SK-N-SH treated with all-trans-retinoic acid at 6 μM for 48 hours (cell line): ENCODE results near the gene SMIM1.

Experiments used
- ATAC-seq: fragments of 200-7000 bp; cut with Tn5 transposase; 3 replicates; pipeline ENCODE4 v1.9.1; 2020; ENCODE audit warnings: mild to moderate bottlenecking, moderate library complexity
- ARNTL ChIP-seq: fragments of 450-650 bp; formaldehyde crosslinking; IDR thresholded peaks from 2 replicates; pipeline ENCODE4 v1.5.0; 2020; ENCODE audit warnings: low read depth, mild to moderate bottlenecking, moderate library complexity, borderline replicate concordance
- BACH2 ChIP-seq: fragments of 250-450 bp; sonication (Bioruptor Pico); IDR thresholded peaks from 2 replicates; pipeline ENCODE4 v1.9.0; 2021; ENCODE audit warnings: mild to moderate bottlenecking, borderline replicate concordance
- CSDC2 ChIP-seq: fragments of 250-450 bp; sonication (Bioruptor Pico); IDR thresholded peaks from 2 replicates; pipeline ENCODE4 v1.5.0; 2020; ENCODE audit warnings: mild to moderate bottlenecking, moderate library complexity
- GLIS3 ChIP-seq: fragments of 250-450 bp; sonication (Bioruptor Pico); IDR thresholded peaks from 2 replicates; pipeline ENCODE4 v1.5.0; 2020; ENCODE audit warnings: mild to moderate bottlenecking, moderate library complexity
- ISL1 ChIP-seq: fragments of 250-450 bp; sonication (Bioruptor Pico); IDR thresholded peaks from 2 replicates; pipeline ENCODE4 v2.1.2; 2022; ENCODE audit warnings: mild to moderate bottlenecking, moderate library complexity
- OSR1 ChIP-seq: fragments of 250-450 bp; sonication (Bioruptor Pico); IDR thresholded peaks from 2 replicates; pipeline ENCODE4 v1.8.0; 2022; ENCODE audit warnings: moderate library complexity, mild to moderate bottlenecking, inconsistent platforms
- PPARA ChIP-seq: fragments of 250-450 bp; sonication (Bioruptor Pico); IDR thresholded peaks from 2 replicates; pipeline ENCODE4 v1.5.0; 2020; ENCODE audit warnings: mild to moderate bottlenecking, borderline replicate concordance
- RARB ChIP-seq: fragments of 250-450 bp; sonication (Bioruptor Pico); IDR thresholded peaks from 2 replicates; pipeline ENCODE4 v1.8.0; 2021; ENCODE audit warnings: mild to moderate bottlenecking, moderate library complexity
- SNAI2 ChIP-seq: fragments of 250-450 bp; sonication (Bioruptor Pico); IDR thresholded peaks from 2 replicates; pipeline ENCODE4 v1.5.0; 2020; ENCODE audit warnings: mild to moderate bottlenecking, moderate library complexity
- TCF4 ChIP-seq: fragments of 250-450 bp; sonication (Bioruptor Pico); IDR thresholded peaks from 2 replicates; pipeline ENCODE4 v1.8.0; 2021; ENCODE audit warnings: mild to moderate bottlenecking, moderate library complexity, borderline replicate concordance
- TOX ChIP-seq: fragments of 250-450 bp; sonication (Bioruptor Pico); IDR thresholded peaks from 2 replicates; pipeline ENCODE4 v1.8.0; 2021; ENCODE audit warnings: mild to moderate bottlenecking, moderate library complexity, borderline replicate concordance
- ZC3H10 ChIP-seq: fragments of 250-450 bp; sonication (Bioruptor Pico); IDR thresholded peaks from 2 replicates; pipeline ENCODE4 v1.5.1; 2021; ENCODE audit warnings: mild to moderate bottlenecking, moderate library complexity
- ZFP3 ChIP-seq: fragments of 250-450 bp; sonication (Bioruptor Pico); IDR thresholded peaks from 2 replicates; pipeline ENCODE4 v1.5.0; 2020; ENCODE audit warnings: mild to moderate bottlenecking, moderate library complexity
- ZFP30 ChIP-seq: fragments of 450-650 bp; formaldehyde crosslinking; IDR thresholded peaks from 2 replicates; pipeline ENCODE4 v1.5.0; 2022; ENCODE audit warnings: mild to moderate bottlenecking, moderate library complexity
- ZNF565 ChIP-seq: fragments of 450-650 bp; formaldehyde crosslinking; conservative IDR thresholded peaks from 2 replicates; pipeline ENCODE4 v1.5.0; 2020; ENCODE audit warnings: low read depth, mild to moderate bottlenecking, moderate library complexity
- ZNF70 ChIP-seq: fragments of 450-650 bp; formaldehyde crosslinking; IDR thresholded peaks from 2 replicates; pipeline ENCODE4 v1.5.0; 2020; ENCODE audit warnings: mild to moderate bottlenecking, moderate library complexity
- ZNF8 ChIP-seq: fragments of 450-650 bp; formaldehyde crosslinking; IDR thresholded peaks from 2 replicates; pipeline ENCODE4 v1.5.0; 2020; ENCODE audit warnings: mild to moderate bottlenecking, moderate library complexity
- TF ChIP-seq, protein P1 (sequence below): fragments of 250-450 bp; sonication (Bioruptor Pico); IDR thresholded peaks from 2 replicates; pipeline ENCODE4 v1.8.0; 2021; ENCODE audit warnings: low read depth, mild to moderate bottlenecking, moderate library complexity, borderline replicate concordance
- TF ChIP-seq, protein P2 (sequence below): fragments of 250-450 bp; sonication (Bioruptor Pico); IDR thresholded peaks from 2 replicates; pipeline ENCODE4 v1.5.1; 2020; ENCODE audit warnings: low read depth, mild to moderate bottlenecking, moderate library complexity
- TF ChIP-seq, protein P3 (sequence below): fragments of 250-450 bp; sonication (Bioruptor Pico); IDR thresholded peaks from 2 replicates; pipeline ENCODE4 v1.8.0; 2020; ENCODE audit warnings: mild to moderate bottlenecking, moderate library complexity, borderline replicate concordance
- TF ChIP-seq, protein P4 (sequence below): fragments of 250-450 bp; sonication (Bioruptor Pico); IDR thresholded peaks from 2 replicates; pipeline ENCODE4 v1.5.0; 2020; ENCODE audit warnings: mild to moderate bottlenecking, moderate library complexity

SMIM1 gene

DNA sequence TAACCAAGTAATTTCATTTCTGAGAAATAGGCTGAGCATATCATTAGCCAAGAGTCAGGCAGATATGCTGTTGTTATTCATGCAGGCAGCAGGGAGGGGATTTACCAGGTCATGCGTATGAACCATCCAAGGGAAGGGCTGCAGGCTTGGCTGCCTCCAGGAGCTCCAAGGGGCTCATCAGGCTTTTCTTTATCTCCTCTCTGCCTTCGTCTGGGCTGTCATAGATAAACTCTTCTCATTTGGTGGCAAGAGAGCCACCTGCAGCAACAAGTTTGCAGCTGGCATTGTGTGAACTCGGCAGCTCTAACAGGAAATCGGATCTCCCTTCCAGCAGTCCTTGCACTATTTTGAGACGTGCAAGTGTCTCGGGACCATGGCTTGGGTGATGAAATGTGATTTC, 12.8 kb upstream of the SMIM1 start:
- no peak for TF ChIP-seq ISL1 (CRISPR knock-in tag)
- TF ChIP-seq ARNTL: no peak
- TF ChIP-seq, protein P1, sequence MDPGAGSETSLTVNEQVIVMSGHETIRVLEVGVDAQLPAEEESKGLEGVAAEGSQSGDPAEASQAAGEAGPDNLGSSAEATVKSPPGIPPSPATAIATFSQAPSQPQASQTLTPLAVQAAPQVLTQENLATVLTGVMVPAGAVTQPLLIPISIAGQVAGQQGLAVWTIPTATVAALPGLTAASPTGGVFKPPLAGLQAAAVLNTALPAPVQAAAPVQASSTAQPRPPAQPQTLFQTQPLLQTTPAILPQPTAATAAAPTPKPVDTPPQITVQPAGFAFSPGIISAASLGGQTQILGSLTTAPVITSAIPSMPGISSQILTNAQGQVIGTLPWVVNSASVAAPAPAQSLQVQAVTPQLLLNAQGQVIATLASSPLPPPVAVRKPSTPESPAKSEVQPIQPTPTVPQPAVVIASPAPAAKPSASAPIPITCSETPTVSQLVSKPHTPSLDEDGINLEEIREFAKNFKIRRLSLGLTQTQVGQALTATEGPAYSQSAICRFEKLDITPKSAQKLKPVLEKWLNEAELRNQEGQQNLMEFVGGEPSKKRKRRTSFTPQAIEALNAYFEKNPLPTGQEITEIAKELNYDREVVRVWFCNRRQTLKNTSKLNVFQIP (CRISPR knock-in tag): no peak
- TF ChIP-seq PPARA (CRISPR knock-in tag): no peak
- TF ChIP-seq BACH2 (CRISPR knock-in tag): no peak
- no peak for TF ChIP-seq ZFP30 (CRISPR knock-in tag)
- TF ChIP-seq TOX (CRISPR knock-in tag): no peak
- TF ChIP-seq SNAI2 (CRISPR knock-in tag): no peak
- TF ChIP-seq, protein P2, sequence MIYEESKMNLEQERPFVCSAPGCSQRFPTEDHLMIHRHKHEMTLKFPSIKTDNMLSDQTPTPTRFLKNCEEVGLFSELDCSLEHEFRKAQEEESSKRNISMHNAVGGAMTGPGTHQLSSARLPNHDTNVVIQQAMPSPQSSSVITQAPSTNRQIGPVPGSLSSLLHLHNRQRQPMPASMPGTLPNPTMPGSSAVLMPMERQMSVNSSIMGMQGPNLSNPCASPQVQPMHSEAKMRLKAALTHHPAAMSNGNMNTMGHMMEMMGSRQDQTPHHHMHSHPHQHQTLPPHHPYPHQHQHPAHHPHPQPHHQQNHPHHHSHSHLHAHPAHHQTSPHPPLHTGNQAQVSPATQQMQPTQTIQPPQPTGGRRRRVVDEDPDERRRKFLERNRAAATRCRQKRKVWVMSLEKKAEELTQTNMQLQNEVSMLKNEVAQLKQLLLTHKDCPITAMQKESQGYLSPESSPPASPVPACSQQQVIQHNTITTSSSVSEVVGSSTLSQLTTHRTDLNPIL (CRISPR knock-in tag): no peak
- no peak for TF ChIP-seq TCF4
- TF ChIP-seq CSDC2 (CRISPR knock-in tag): no peak
- no peak for TF ChIP-seq RARB (CRISPR knock-in tag)
- no peak for TF ChIP-seq ZFP3 (CRISPR knock-in tag)
- no peak for TF ChIP-seq OSR1 (CRISPR knock-in tag)
- TF ChIP-seq, protein P3, sequence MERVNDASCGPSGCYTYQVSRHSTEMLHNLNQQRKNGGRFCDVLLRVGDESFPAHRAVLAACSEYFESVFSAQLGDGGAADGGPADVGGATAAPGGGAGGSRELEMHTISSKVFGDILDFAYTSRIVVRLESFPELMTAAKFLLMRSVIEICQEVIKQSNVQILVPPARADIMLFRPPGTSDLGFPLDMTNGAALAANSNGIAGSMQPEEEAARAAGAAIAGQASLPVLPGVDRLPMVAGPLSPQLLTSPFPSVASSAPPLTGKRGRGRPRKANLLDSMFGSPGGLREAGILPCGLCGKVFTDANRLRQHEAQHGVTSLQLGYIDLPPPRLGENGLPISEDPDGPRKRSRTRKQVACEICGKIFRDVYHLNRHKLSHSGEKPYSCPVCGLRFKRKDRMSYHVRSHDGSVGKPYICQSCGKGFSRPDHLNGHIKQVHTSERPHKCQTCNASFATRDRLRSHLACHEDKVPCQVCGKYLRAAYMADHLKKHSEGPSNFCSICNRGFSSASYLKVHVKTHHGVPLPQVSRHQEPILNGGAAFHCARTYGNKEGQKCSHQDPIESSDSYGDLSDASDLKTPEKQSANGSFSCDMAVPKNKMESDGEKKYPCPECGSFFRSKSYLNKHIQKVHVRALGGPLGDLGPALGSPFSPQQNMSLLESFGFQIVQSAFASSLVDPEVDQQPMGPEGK (CRISPR knock-in tag): no peak
- no peak for TF ChIP-seq GLIS3 (CRISPR knock-in tag)
- TF ChIP-seq ZNF70 (CRISPR knock-in tag): no peak
- ATAC-seq: no peak

DNA sequence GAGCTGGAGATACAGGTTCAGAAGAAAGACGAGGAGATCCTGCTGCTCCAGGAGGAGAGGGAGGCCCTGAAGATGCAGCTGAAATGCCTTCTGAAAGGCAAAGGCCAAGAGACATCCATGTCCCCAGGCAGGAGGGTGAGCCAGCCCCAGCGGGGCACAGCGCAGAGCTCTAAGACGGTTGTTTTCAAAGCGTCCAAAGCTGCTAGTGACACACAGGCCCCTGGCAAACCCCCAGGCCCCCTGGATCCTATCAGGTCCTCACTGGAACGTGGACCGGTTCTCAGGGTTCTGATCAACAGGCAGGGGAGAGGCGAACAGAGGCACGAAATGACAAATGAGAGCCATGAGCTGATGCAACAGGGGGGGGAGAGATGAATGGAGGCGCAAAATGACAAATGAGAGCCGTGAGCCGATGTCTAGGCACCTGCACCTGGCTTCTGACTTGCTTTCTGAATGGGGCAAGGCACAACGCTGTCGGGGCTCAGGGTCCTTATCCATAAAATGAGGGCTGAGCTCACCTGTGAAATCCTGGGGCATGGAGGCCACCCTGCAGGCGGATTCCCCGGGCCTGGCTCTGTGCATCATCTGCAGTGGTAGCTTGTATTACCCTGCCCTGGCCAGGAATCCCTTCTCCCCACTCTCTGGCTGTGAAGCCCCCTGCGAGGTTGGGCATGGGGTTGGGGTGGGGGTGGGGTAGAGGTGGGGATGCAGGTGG, 11.1 kb upstream of the SMIM1 start:
- ATAC-seq: no peak
- TF ChIP-seq ZNF8 (CRISPR knock-in tag): no peak

DNA sequence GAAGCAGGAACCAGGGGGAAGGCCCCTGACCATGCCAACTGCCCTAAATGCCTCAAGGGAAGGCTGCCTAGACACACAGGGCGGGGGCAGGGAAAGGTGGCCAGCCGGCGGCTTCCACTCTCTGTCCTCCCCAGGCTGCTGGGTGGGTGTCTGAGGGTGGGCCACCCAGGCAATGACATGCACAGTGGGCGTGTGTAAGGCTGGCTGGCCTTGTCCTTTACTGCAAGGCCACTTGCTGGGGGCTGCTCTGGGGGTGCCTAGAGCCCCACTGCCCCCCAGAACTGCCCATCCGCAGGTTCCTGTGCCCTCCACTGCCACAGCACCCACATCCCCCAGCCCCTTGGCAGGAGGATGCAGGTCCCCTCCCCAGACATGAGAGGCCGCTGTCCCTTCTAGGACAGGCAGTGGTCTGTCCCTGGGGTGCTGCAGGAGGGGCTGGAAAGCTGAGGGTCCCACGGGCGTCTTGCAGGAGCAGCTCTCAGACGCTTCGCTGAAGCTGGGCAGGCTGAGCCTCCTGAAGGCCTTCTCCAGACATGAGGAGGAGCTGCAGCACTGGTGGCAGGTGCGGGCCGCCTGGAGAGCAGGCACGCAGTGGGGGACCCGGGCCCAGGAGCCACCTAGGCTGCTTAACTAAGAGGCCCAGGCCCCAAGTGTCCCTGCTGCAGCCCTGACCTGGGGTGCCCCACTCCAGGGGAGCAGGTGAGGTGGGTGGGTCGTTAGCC, 10.2 kb upstream of the SMIM1 start:
- TF ChIP-seq, protein P3 (CRISPR knock-in tag): no peak
- no peak for TF ChIP-seq ZNF70 (CRISPR knock-in tag)
- no peak for TF ChIP-seq RARB (CRISPR knock-in tag)
- TF ChIP-seq, protein P4, sequence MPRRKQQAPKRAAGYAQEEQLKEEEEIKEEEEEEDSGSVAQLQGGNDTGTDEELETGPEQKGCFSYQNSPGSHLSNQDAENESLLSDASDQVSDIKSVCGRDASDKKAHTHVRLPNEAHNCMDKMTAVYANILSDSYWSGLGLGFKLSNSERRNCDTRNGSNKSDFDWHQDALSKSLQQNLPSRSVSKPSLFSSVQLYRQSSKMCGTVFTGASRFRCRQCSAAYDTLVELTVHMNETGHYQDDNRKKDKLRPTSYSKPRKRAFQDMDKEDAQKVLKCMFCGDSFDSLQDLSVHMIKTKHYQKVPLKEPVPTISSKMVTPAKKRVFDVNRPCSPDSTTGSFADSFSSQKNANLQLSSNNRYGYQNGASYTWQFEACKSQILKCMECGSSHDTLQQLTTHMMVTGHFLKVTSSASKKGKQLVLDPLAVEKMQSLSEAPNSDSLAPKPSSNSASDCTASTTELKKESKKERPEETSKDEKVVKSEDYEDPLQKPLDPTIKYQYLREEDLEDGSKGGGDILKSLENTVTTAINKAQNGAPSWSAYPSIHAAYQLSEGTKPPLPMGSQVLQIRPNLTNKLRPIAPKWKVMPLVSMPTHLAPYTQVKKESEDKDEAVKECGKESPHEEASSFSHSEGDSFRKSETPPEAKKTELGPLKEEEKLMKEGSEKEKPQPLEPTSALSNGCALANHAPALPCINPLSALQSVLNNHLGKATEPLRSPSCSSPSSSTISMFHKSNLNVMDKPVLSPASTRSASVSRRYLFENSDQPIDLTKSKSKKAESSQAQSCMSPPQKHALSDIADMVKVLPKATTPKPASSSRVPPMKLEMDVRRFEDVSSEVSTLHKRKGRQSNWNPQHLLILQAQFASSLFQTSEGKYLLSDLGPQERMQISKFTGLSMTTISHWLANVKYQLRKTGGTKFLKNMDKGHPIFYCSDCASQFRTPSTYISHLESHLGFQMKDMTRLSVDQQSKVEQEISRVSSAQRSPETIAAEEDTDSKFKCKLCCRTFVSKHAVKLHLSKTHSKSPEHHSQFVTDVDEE (CRISPR knock-in tag): no peak
- no peak for TF ChIP-seq ZC3H10 (CRISPR knock-in tag)
- no peak for TF ChIP-seq TCF4
- no peak for TF ChIP-seq ZNF565 (CRISPR knock-in tag)
- TF ChIP-seq BACH2 (CRISPR knock-in tag): no peak
- no peak for ATAC-seq
